Neural cell (in vitro differentiated cells): ENCODE data around the gene CRTAC1. TPM values are rescaled to one million over a fixed set of nuclear protein-coding genes. Genes with fewer than 3 reads are reported as not detected.

Experiments
- H2AFZ ChIP-seq: fragments of 200-600, 300-800 bp; sonication (generic), shearing (Covaris generic); 2 replicates; pipeline ENCODE4 v1.6.0; 2014; ENCODE audit warnings: low read depth, mild to moderate bottlenecking, antibody characterized with exemption, low read length, moderate library complexity
- H3F3A ChIP-seq: fragments of 200-600 bp; shearing (Covaris generic); 2 replicates; pipeline ENCODE4 v1.6.1; 2016; ENCODE audit warnings: mild to moderate bottlenecking, moderate library complexity, mixed read lengths, antibody characterized with exemption, low read length; ENCODE audit not compliant: insufficient read depth, poor library complexity, severe bottlenecking
- H3K27ac ChIP-seq: fragments of 200-600, 300-800 bp; sonication (generic), shearing (Covaris generic); 2 replicates; pipeline ENCODE4 v1.5.1; 2014; ENCODE audit warnings: mild to moderate bottlenecking, low read length, moderate library complexity
- H3K27me3 ChIP-seq: fragments of 300-800, 200-600 bp; sonication (generic), shearing (Covaris generic); 2 replicates; pipeline ENCODE4 v1.6.0; 2014; ENCODE audit warnings: mild to moderate bottlenecking, low read depth, low read length, moderate library complexity; ENCODE audit not compliant: insufficient read depth
- H3K36me3 ChIP-seq: fragments of 300-800, 200-600 bp; sonication (generic), shearing (Covaris generic); 2 replicates; pipeline ENCODE4 v1.5.1; 2014; ENCODE audit warnings: mild to moderate bottlenecking, antibody characterized with exemption, low read length, moderate library complexity; ENCODE audit not compliant: insufficient read depth
- H3K4me2 ChIP-seq: fragments of 300-800, 200-600 bp; sonication (generic), shearing (Covaris generic); 2 replicates; pipeline ENCODE4 v1.6.0; 2014; ENCODE audit warnings: mild to moderate bottlenecking, low read length
- H3K4me3 ChIP-seq: fragments of 300-800, 200-600 bp; sonication (generic), shearing (Covaris generic); 2 replicates; pipeline ENCODE4 v1.5.1; 2014; ENCODE audit warnings: mild to moderate bottlenecking, low read length, moderate library complexity
- H3K79me2 ChIP-seq: fragments of 200-600 bp; shearing (Covaris generic); replicated peaks from 2 replicates; pipeline ENCODE4 v1.6.0; 2014; ENCODE audit warnings: mild to moderate bottlenecking, low read length, moderate library complexity; ENCODE audit not compliant: insufficient read depth
- H3K9ac ChIP-seq: fragments of 300-800, 200-600 bp; sonication (generic), shearing (Covaris generic); 2 replicates; pipeline ENCODE4 v1.6.1; 2016; ENCODE audit warnings: mild to moderate bottlenecking, low read length, mixed read lengths
- H3K9me2 ChIP-seq: fragments of 200-600 bp; shearing (Covaris generic); 2 replicates; pipeline ENCODE4 v1.6.1; 2016; ENCODE audit warnings: mild to moderate bottlenecking, low read length, mixed read lengths; ENCODE audit not compliant: insufficient read depth
- H3K9me3 ChIP-seq: fragments of 200-600, 300-800 bp; sonication (generic), shearing (Covaris generic); 2 replicates; pipeline ENCODE4 v1.6.1; 2016; ENCODE audit warnings: mild to moderate bottlenecking, mixed run types, low read length, moderate library complexity, mixed read lengths
- H4K20me1 ChIP-seq: fragments of 200-600 bp; shearing (Covaris generic); 2 replicates; pipeline ENCODE4 v1.6.1; 2016; ENCODE audit warnings: mild to moderate bottlenecking, mixed run types; ENCODE audit not compliant: insufficient read depth
- EP300 ChIP-seq: fragments of 450-650 bp; conservative IDR thresholded peaks from 2 replicates; pipeline ENCODE4 v1.6.1; 2014; ENCODE audit warnings: antibody characterized with exemption, mild to moderate bottlenecking, moderate library complexity; ENCODE audit not compliant: poor library complexity, severe bottlenecking
- EZH2 ChIP-seq: fragments of 200-600, 300-800 bp; shearing (Covaris generic), sonication (generic); IDR thresholded peaks from 2 replicates; pipeline ENCODE4 v1.6.1; 2014; ENCODE audit warnings: antibody characterized with exemption, low read length, borderline replicate concordance, mild to moderate bottlenecking; ENCODE audit not compliant: insufficient read depth, poor library complexity, severe bottlenecking
- MXI1 ChIP-seq: fragments of 450-650 bp; conservative IDR thresholded peaks from 2 replicates; pipeline ENCODE4 v1.6.1; 2014; ENCODE audit warnings: antibody characterized with exemption, mild to moderate bottlenecking; ENCODE audit not compliant: poor library complexity, severe bottlenecking
- POLR2AphosphoS5 ChIP-seq: IDR thresholded peaks from 2 replicates; pipeline ENCODE4 v1.6.1; 2012
- RAD21 ChIP-seq: fragments of 450-650 bp; conservative IDR thresholded peaks from 2 replicates; pipeline ENCODE4 v1.6.1; 2014; ENCODE audit warnings: antibody characterized with exemption, mild to moderate bottlenecking, moderate library complexity
- REST ChIP-seq: IDR thresholded peaks from 2 replicates; pipeline ENCODE4 v1.6.1; 2012; ENCODE audit warnings: borderline replicate concordance
- SMC3 ChIP-seq: fragments of 450-650 bp; conservative IDR thresholded peaks from 2 replicates; pipeline ENCODE4 v1.6.1; 2014; ENCODE audit warnings: antibody characterized with exemption, mild to moderate bottlenecking, moderate library complexity; ENCODE audit not compliant: poor library complexity
- TAF1 ChIP-seq: IDR thresholded peaks from 2 replicates; pipeline ENCODE4 v1.6.1; 2012; ENCODE audit warnings: low read depth
- polyA plus RNA-seq: library from polyadenylated mRNA; depleted of rRNA; stranded (reverse); fragments of >200 nt; gene quantifications from 2 replicates; pipeline ENCODE4 v1.2.3, GENCODE V29; 2014
- TF ChIP-seq, protein P1 (sequence below): fragments of 450-650 bp; IDR thresholded peaks from 2 replicates; pipeline ENCODE4 v1.5.1; 2014; ENCODE audit warnings: antibody characterized with exemption, mild to moderate bottlenecking, moderate library complexity; ENCODE audit not compliant: poor library complexity, severe bottlenecking

CRTAC1 gene
- polyA plus RNA-seq, 1 donor from 2014 or later: 1.1 TPM

DNA sequence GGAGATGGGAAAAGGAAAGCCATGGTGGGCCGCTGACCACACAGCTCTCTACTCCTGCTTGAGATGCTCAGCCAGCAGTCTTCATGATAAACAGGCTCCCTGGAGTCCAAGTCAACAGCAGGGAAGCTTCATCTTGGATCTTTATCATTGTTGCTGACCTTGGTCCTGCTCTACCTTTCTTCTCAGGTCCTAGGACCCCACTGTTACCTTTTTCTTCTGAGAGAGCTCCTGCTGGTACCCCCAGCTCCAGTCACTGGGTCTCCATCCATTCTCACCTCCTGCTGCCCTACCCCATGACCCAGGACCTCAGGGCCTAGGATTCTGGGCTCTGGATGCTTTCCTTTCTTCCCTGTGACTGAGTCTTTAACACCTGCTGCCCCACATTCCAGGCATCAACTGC is 5.2 kb upstream of the CRTAC1 start:
- Histone ChIP-seq H4K20me1 (no peaks in the 10 kb centered on the region), H2AFZ (no peak overlapping the region), H3K27me3 (peaks cover 51% of the 10 kb centered on the region), H3K4me3 (no peak overlapping the region), H3K4me2 (no peak overlapping the region), H3K27ac (no peak overlapping the region), H3K36me3 (no peaks in the 10 kb centered on the region), H3K79me2 (no peaks in the 10 kb centered on the region), H3K9ac (no peak overlapping the region), H3K9me2 (no peaks in the 10 kb centered on the region), H3K9me3 (no peaks in the 10 kb centered on the region), H3F3A (no peaks in the 10 kb centered on the region)
- TF ChIP-seq TAF1: no peak
- TF ChIP-seq POLR2AphosphoS5: no peak
- TF ChIP-seq MXI1: no peak
- no peak for TF ChIP-seq RAD21
- TF ChIP-seq, protein P1, sequence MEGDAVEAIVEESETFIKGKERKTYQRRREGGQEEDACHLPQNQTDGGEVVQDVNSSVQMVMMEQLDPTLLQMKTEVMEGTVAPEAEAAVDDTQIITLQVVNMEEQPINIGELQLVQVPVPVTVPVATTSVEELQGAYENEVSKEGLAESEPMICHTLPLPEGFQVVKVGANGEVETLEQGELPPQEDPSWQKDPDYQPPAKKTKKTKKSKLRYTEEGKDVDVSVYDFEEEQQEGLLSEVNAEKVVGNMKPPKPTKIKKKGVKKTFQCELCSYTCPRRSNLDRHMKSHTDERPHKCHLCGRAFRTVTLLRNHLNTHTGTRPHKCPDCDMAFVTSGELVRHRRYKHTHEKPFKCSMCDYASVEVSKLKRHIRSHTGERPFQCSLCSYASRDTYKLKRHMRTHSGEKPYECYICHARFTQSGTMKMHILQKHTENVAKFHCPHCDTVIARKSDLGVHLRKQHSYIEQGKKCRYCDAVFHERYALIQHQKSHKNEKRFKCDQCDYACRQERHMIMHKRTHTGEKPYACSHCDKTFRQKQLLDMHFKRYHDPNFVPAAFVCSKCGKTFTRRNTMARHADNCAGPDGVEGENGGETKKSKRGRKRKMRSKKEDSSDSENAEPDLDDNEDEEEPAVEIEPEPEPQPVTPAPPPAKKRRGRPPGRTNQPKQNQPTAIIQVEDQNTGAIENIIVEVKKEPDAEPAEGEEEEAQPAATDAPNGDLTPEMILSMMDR: no peak
- TF ChIP-seq SMC3: no peak
- TF ChIP-seq REST: no peak
- no peak for TF ChIP-seq EZH2
- no peak for TF ChIP-seq EP300

- no peak overlapping the region for H3K27ac ChIP-seq
Measured at GRCh38 chr10:98033515-98033914, 3.1 kb upstream of the CRTAC1 start.

More at GRCh38 chr10:98033515-98033914, 3.1 kb upstream of the CRTAC1 start:
- no peaks in the 10 kb centered on the region for H3K36me3 ChIP-seq
- no peaks in the 10 kb centered on the region for H4K20me1 ChIP-seq
- H3F3A ChIP-seq: no peaks in the 10 kb centered on the region
- no peak overlapping the region for H3K4me2 ChIP-seq
- H2AFZ ChIP-seq: no peak overlapping the region
- no peaks in the 10 kb centered on the region for H3K79me2 ChIP-seq
- H3K4me3 ChIP-seq: no peak overlapping the region
- no peak overlapping the region for H3K9ac ChIP-seq
- TF ChIP-seq TAF1 (no peak), EZH2 (no peak), REST (no peak), RAD21 (no peak)
- H3K9me2 ChIP-seq: no peaks in the 10 kb centered on the region
- no peaks in the 10 kb centered on the region for H3K9me3 ChIP-seq
- peaks cover 66% of the 10 kb centered on the region for H3K27me3 ChIP-seq
